ENCODE results near the gene STARD3NL.
A peak's percentile ranks its signal among the peaks of the same experiment; 100 is the strongest.
"Not testable (repeated sequence)": the region's sequence is repeated elsewhere in the genome, so short reads cannot be mapped to it uniquely, and the experiment has no call there.

STARD3NL gene

GRCh38 chr7:38178004-38178694 lies at the start of gene STARD3NL:
Gene STARD3NL, plus strand, starts transcription at chr7:38178245. Its CDS starts 29,260 bp downstream, at chr7:38207505.
- DNase-seq: peak; percentile 83 to 89

GRCh38 chr7:38129162-38129561 lies 48.9 kb upstream of the STARD3NL start:
- no peak for DNase-seq

GRCh38 chr7:38129579-38129978 lies 48.5 kb upstream of the STARD3NL start:
- DNase-seq: no peak

GRCh38 chr7:38138171-38138570 lies 39.9 kb upstream of the STARD3NL start:
- DNase-seq: no peak

GRCh38 chr7:38141187-38141586 lies 36.9 kb upstream of the STARD3NL start:
- DNase-seq: no peak

- DNase-seq: no peak
Measured at GRCh38 chr7:38142736-38143135, 35.3 kb upstream of the STARD3NL start.

GRCh38 chr7:38147005-38147404 lies 31.0 kb upstream of the STARD3NL start:
- DNase-seq: no peak

- DNase-seq: no peak
Measured at GRCh38 chr7:38151556-38151955, 26.5 kb upstream of the STARD3NL start.

- DNase-seq: no peak
Measured at GRCh38 chr7:38153515-38153914, 24.5 kb upstream of the STARD3NL start.

GRCh38 chr7:38154278-38154677 lies 23.8 kb upstream of the STARD3NL start:
- no peak for DNase-seq

- DNase-seq: no peak
Measured at GRCh38 chr7:38160003-38160571, 18.0 kb upstream of the STARD3NL start.

GRCh38 chr7:38162036-38162435 lies 16.0 kb upstream of the STARD3NL start:
- DNase-seq: no peak

GRCh38 chr7:38163671-38164070 lies 14.4 kb upstream of the STARD3NL start:
- no peak for DNase-seq

- DNase-seq: no peak
Measured at GRCh38 chr7:38168890-38169570, 9.0 kb upstream of the STARD3NL start.

- DNase-seq: no peak
Measured at GRCh38 chr7:38169847-38170246, 8.2 kb upstream of the STARD3NL start.

- no peak for DNase-seq
Measured at GRCh38 chr7:38171623-38172391, 6.2 kb upstream of the STARD3NL start.

- DNase-seq: not testable (repeated sequence)
Measured at GRCh38 chr7:38175547-38175946, 2.5 kb upstream of the STARD3NL start.

GRCh38 chr7:38177621-38178003 lies 433 bp upstream of the STARD3NL start:
- no peak for DNase-seq

- DNase-seq: no peak
Measured at GRCh38 chr7:38178695-38179344, 775 bp downstream of the STARD3NL start.

GRCh38 chr7:38179776-38180226 lies 1.8 kb downstream of the STARD3NL start:
- DNase-seq: no peak

GRCh38 chr7:38181111-38181510 lies 3.1 kb downstream of the STARD3NL start:
- no peak for DNase-seq

GRCh38 chr7:38182450-38182849 lies 4.4 kb downstream of the STARD3NL start:
- DNase-seq: no peak
